Pancreas (tissue), 10 donors: ENCODE measurements around the gene DEF6. TPM values are rescaled to one million over a fixed set of nuclear protein-coding genes. Genes with fewer than 3 reads are reported as not detected.

Source experiments
- ATAC-seq, 4 donors: fragments of 200-7000 bp; cut with Tn5 transposase; one replicate each; pipeline versions ENCODE4 v1.8.0 to v1.9.1; 2020; ENCODE audit warnings: mild to moderate bottlenecking in 4 of 4, moderate library complexity in 4 of 4
- DNase-seq, 6 donors: peaks; one replicate each; pipeline ENCODE4 v3.0.0-alpha.2; 2020
- FAIRE-seq: peaks from 2 replicates; lab custom pipeline; 2012; peaks lifted over from hg19 to GRCh38; lab: Jason Lieb, UNC
- H3K27ac ChIP-seq, 4 donors: fragments of 200-600 bp; sonication (generic); 1 replicate in 3 of 4; 2 replicates in 1 of 4; pipeline versions ENCODE4 v1.5.0 to v1.8.0; 2020
- H3K27me3 ChIP-seq, 4 donors: fragments of 200-600 bp; one replicate each; pipeline ENCODE4 v1.8.0; 2021
- H3K36me3 ChIP-seq, 3 donors: fragments of 200-600 bp; sonication (generic) in 1 of 3; one replicate each; pipeline versions ENCODE4 v1.5.0 to v1.8.0; 2020 to 2021
- H3K4me1 ChIP-seq, 3 donors: fragments of 200-600 bp; one replicate each; pipeline ENCODE4 v1.8.0; 2021
- H3K4me3 ChIP-seq, 4 donors: fragments of 200-600 bp; sonication (generic) in 2 of 4; one replicate each; pipeline versions ENCODE4 v1.5.0 to v1.8.0; 2020 to 2021
- H3K9me3 ChIP-seq, 4 donors: fragments of 200-600 bp; one replicate each; pipeline ENCODE4 v1.8.0; 2021
- CTCF ChIP-seq, 4 donors: fragments of 200-600 bp; sonication (generic) in 3 of 4; IDR thresholded peaks; one replicate each; pipeline versions ENCODE4 v1.5.0 to v1.8.0; 2021; ENCODE audit warnings: antibody characterized with exemption in 4 of 4
- WGBS, 2 donors: extraction: QIAGEN DNeasy Blood & Tissue Kit; methylation state at CpG; one replicate each; pipeline ENCODE4 v1.1.7; 2013; 5-methylcytosine and 5-hydroxymethylcytosine counted together
- intact Hi-C, 3 donors: fragments of 100-400 bp; cut with DNase I; formaldehyde crosslinking; loops; one replicate each; pipeline versions ENCODE4 v1.11.1 to v1.14.2; 2022
- polyA plus RNA-seq, 2 donors: library from polyadenylated mRNA; stranded (reverse); fragments of 200-250 nt; gene quantifications; one replicate each; pipeline ENCODE4 v1.2.3, GENCODE V29; 2013
- total RNA-seq, 6 donors: library from RNA; stranded (reverse); fragmentation: NEBNext Ultra II Directional in 4 of 6; extraction: Animal tissue kit (Norgen Biotek cat#: 25700) in 4 of 6; gene quantifications; one replicate each; pipeline versions ENCODE4 v1.2.1 to v1.2.4, GENCODE V29; 2021 to 2023
- donor health status: healthy with polysubstance abuse.
- donor health status: DM: no; HTN: no; CAD: no; lungs with moderate emphysema.
- donor health status: DM: no; HTN: no; CAD: no.
- donor health status: control.
- donor health status: control.
- donor health status: Bipolar disorder and iron deficiency.
- donor health status: DM: yes; HTN: yes; CAD: no.
- donor health status: DM: no; HTN: no; CAD: no.
- donor health status: DM: no; HTN: no; CAD: no.
- donor health status: DM: yes; HTN: yes; CAD: no.

The DEF6 gene
- total and polyA plus RNA-seq, 8 donors, result 9.4 to 40.6 (median 13.6) TPM

- Histone ChIP-seq H3K27ac (no peak overlapping the region), H3K36me3 (no peaks in the 10 kb centered on the region), H3K4me1 (no peaks in the 10 kb centered on the region), H3K4me3 (no peak overlapping the region), H3K9me3 (no peaks in the 10 kb centered on the region), H3K27me3 (no peaks in the 10 kb centered on the region)
- no peak for TF ChIP-seq CTCF (IDR thresholded peaks at IDR 0.05)
- ATAC-seq (no peak), DNase-seq (no peak), FAIRE-seq (no peak)
- 93 to 98% methylated on average over 2 of the region's 2 CpGs for WGBS, 2 donors
- intact Hi-C loops, result no loop called here
Observed at GRCh38 chr6:35352735-35353134, 55.1 kb downstream of the DEF6 start.

DNA sequence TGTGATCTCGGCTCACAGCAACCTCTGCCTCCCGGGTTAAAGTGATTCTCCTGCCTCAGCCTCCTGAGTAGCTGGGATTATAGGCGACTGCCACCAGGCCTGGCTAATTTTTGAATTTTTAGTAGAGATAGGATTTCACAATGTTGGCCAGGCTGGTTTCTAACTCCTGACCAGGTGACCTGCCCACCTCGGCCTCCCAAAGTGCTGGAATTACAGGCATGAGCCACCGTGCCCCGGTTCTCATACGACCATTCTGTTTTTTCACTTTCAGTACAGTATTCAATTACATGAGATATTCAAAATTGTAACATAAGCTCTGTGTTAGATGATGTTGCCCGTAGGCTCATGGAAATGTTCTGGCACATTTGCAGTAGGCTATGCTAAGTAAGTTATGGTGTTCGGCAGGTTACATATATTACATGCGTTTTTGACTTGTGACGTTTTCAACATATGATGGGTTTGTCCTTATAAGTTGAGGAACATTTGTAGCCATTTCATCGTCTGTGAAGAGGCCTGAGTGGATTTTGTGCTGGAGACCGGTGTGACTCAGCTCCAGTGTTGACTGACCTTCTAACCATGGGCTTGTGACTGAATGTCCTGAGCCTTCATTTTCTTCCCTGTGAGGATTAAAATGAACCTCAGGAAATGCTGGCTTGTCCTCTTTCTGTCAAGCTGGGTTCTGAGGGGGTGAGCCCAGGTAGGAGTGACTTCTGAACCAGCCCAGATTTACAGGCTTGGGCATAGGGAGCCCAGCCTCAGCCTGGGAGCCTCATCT is 56.9 kb downstream of the DEF6 start:
- FAIRE-seq (no peak), DNase-seq (no peak), ATAC-seq (no peak)
- WGBS, 2 donors, result 91 to 94% methylated on average over 13 of the region's 13 CpGs
- intact Hi-C loops, result no loop called here
- Histone ChIP-seq H3K4me3 (no peak overlapping the region), H3K27ac (no peak overlapping the region), H3K4me1 (peaks cover 0 to 4% (median 0%) of the 10 kb centered on the region in 3 donors), H3K27me3 (no peaks in the 10 kb centered on the region), H3K36me3 (no peaks in the 10 kb centered on the region), H3K9me3 (no peaks in the 10 kb centered on the region)
- TF ChIP-seq CTCF (IDR thresholded peaks at IDR 0.05), result no peak

DNA sequence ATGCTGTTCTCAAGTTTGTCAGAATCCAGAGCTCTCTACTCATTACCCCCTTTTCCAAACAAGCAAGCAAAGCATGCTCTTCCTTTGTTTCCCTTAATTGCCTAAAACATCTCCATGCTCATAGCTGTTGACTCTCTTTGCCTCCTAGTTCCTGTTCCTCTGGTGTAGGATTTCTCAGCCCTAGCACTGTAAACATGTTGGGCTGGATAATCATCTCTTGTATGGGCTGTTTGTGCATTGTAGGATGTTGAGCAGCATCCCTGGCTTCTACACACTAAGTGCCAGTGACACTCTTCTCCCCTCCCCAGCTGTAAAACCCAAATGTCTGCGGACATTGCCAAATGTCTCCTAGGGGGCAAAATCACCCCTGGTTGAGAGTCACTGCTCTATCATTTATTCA is 58.8 kb downstream of the DEF6 start:
- WGBS, 2 donors, result 97 to 100% methylated on average over 1 of the region's 1 CpG
- ATAC-seq, result no peak

GRCh38 chr6:35357677-35358076 is 60.1 kb downstream of the DEF6 start:
- intact Hi-C loops, result no loop called here
- peaks cover 0 to 14% (median 9%) of the 10 kb centered on the region in 3 donors for H3K4me1 ChIP-seq
- no peak for DNase-seq

More for the DNA sequence above, 58.8 kb downstream of the DEF6 start:
- intact Hi-C loops, result no loop called here
- Histone ChIP-seq H3K27ac (no peak overlapping the region), H3K9me3 (no peaks in the 10 kb centered on the region), H3K4me1 (peaks cover 0 to 14% (median 9%) of the 10 kb centered on the region in 3 donors), H3K4me3 (no peak overlapping the region), H3K36me3 (no peaks in the 10 kb centered on the region), H3K27me3 (no peaks in the 10 kb centered on the region)
- no peak for FAIRE-seq
- no peak for DNase-seq
- no peak for TF ChIP-seq CTCF (IDR thresholded peaks at IDR 0.05)

More at GRCh38 chr6:35357677-35358076, 60.1 kb downstream of the DEF6 start:
- no peak for FAIRE-seq
- no peaks in the 10 kb centered on the region for H3K9me3 ChIP-seq
- no peaks in the 10 kb centered on the region for H3K27me3 ChIP-seq
- no peak overlapping the region for H3K4me3 ChIP-seq
- no peaks in the 10 kb centered on the region for H3K36me3 ChIP-seq
- no peak for TF ChIP-seq CTCF (IDR thresholded peaks at IDR 0.05)
- no peak overlapping the region for H3K27ac ChIP-seq
- ATAC-seq, result no peak
- 57 to 58% methylated on average over 4 of the region's 4 CpGs for WGBS, 2 donors
